ENCODE results near the gene SLC24A3.

The SLC24A3 gene

GRCh38 chr20:19269737-19270340 is 57.4 kb downstream of the SLC24A3 start:
- no peak for DNase-seq (ENCODE audit: low read depth in 2 of 2, low spot score in 1 of 2)

- DNase-seq (ENCODE audit: low read depth in 2 of 2, low spot score in 1 of 2) = no peak
These were observed 59.6 kb downstream of the SLC24A3 start for GRCh38 chr20:19271879-19272651.

- no peak for DNase-seq (ENCODE audit: low read depth in 2 of 2, low spot score in 1 of 2)
These were observed 60.7 kb downstream of the SLC24A3 start for GRCh38 chr20:19272976-19273654.

- DNase-seq (ENCODE audit: low read depth in 2 of 2, low spot score in 1 of 2) = no peak
These were observed 61.6 kb downstream of the SLC24A3 start for GRCh38 chr20:19274001-19274400.

GRCh38 chr20:19274412-19275015 is 62.1 kb downstream of the SLC24A3 start:
- no peak for DNase-seq (ENCODE audit: low read depth in 2 of 2, low spot score in 1 of 2)

- no peak for DNase-seq (ENCODE audit: low read depth in 2 of 2, low spot score in 1 of 2)
These were observed 62.7 kb downstream of the SLC24A3 start for GRCh38 chr20:19275038-19275629.

- DNase-seq (ENCODE audit: low read depth in 2 of 2, low spot score in 1 of 2) = no peak
These were observed 63.2 kb downstream of the SLC24A3 start for GRCh38 chr20:19275630-19276071.

GRCh38 chr20:19277381-19277780 is 64.9 kb downstream of the SLC24A3 start:
- DNase-seq (ENCODE audit: low read depth in 2 of 2, low spot score in 1 of 2) = no peak

- DNase-seq (ENCODE audit: low read depth in 2 of 2, low spot score in 1 of 2) = no peak
These were observed 71.1 kb downstream of the SLC24A3 start for GRCh38 chr20:19283490-19284025.

GRCh38 chr20:19284400-19285178 is 72.1 kb downstream of the SLC24A3 start:
- DNase-seq (ENCODE audit: low read depth in 2 of 2, low spot score in 1 of 2) = no peak

- no peak for DNase-seq (ENCODE audit: low read depth in 2 of 2, low spot score in 1 of 2)
These were observed 73.0 kb downstream of the SLC24A3 start for GRCh38 chr20:19285436-19285835.

- DNase-seq (ENCODE audit: low read depth in 2 of 2, low spot score in 1 of 2) = no peak
These were observed 75.6 kb downstream of the SLC24A3 start for GRCh38 chr20:19288061-19288460.

- DNase-seq (ENCODE audit: low read depth in 2 of 2, low spot score in 1 of 2) = no peak
These were observed 76.2 kb downstream of the SLC24A3 start for GRCh38 chr20:19288636-19289035.

- DNase-seq (ENCODE audit: low read depth in 2 of 2, low spot score in 1 of 2) = no peak
These were observed 77.0 kb downstream of the SLC24A3 start for GRCh38 chr20:19289451-19289850.

GRCh38 chr20:19291024-19291817 is 78.8 kb downstream of the SLC24A3 start:
- no peak for DNase-seq (ENCODE audit: low read depth in 2 of 2, low spot score in 1 of 2)

GRCh38 chr20:19291818-19292132 is 79.3 kb downstream of the SLC24A3 start:
- DNase-seq (ENCODE audit: low read depth in 2 of 2, low spot score in 1 of 2) = no peak

GRCh38 chr20:19292254-19292653 is 79.8 kb downstream of the SLC24A3 start:
- DNase-seq (ENCODE audit: low read depth in 2 of 2, low spot score in 1 of 2) = no peak

- no peak for DNase-seq (ENCODE audit: low read depth in 2 of 2, low spot score in 1 of 2)
These were observed 82.6 kb downstream of the SLC24A3 start for GRCh38 chr20:19295076-19295475.

- no peak for DNase-seq (ENCODE audit: low read depth in 2 of 2, low spot score in 1 of 2)
These were observed 86.2 kb downstream of the SLC24A3 start for GRCh38 chr20:19298652-19299051.

GRCh38 chr20:19300395-19300794 is 88.0 kb downstream of the SLC24A3 start:
- DNase-seq (ENCODE audit: low read depth in 2 of 2, low spot score in 1 of 2) = no peak
